WERI-Rb-1 (cell line): ENCODE results near the gene ZNF407.
A peak's percentile ranks its signal among the peaks of the same experiment; 100 is the strongest.

Experiments used
- DNase-seq: peaks from one replicate; pipeline ENCODE4 v3.0.0-alpha.2; 2020
- H3K27ac ChIP-seq: fragments of 250-450 bp; sonication (Bioruptor Pico); 2 replicates; pipeline ENCODE4 v1.5.1; 2020; ENCODE audit warnings: mild to moderate bottlenecking, moderate library complexity
- H3K27me3 ChIP-seq: fragments of 250-450 bp; sonication (Bioruptor Pico); 2 replicates; pipeline ENCODE4 v1.5.1; 2021; ENCODE audit warnings: mild to moderate bottlenecking, low read depth, moderate library complexity; ENCODE audit not compliant: insufficient read depth, severe bottlenecking
- H3K36me3 ChIP-seq: fragments of 250-450 bp; sonication (Bioruptor Pico); 2 replicates; pipeline ENCODE4 v1.5.1; 2020; ENCODE audit warnings: mild to moderate bottlenecking, moderate library complexity
- H3K4me3 ChIP-seq: 2 replicates; pipeline ENCODE4 v1.5.1; 2011; ENCODE audit warnings: low read depth, mild to moderate bottlenecking, control low read depth, low read length
- H3K9me3 ChIP-seq: fragments of 250-450 bp; sonication (Bioruptor Pico); 2 replicates; pipeline ENCODE4 v1.5.1; 2021; ENCODE audit warnings: mild to moderate bottlenecking, moderate library complexity; ENCODE audit not compliant: severe bottlenecking
- TF ChIP-seq, protein P1 (sequence below): IDR thresholded peaks from 2 replicates; pipeline ENCODE4 v1.5.1; 2011; ENCODE audit warnings: low read depth, mild to moderate bottlenecking, control low read depth, inconsistent platforms, low read length

Gene ZNF407

DNA sequence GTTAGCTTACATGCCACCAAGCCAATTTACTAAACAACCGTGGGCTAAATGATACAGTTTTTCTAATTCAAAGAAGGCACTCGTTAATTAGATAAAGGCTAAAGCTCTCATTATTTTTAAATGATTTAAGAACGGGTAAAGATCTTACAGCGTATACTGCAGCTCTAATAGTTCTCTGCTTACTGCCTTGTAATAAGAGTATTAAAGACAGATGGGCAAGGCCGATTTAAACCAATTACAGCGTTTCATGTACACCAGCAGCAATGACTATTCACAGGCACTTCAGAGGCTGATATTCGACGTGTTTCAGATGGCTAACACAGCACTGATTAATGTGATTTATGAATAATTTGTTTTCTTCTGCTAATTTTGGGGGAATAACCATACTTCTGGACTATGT is 259.3 kb downstream of the ZNF407 start:
- Histone ChIP-seq H3K27me3 (no peaks in the 10 kb centered on the region), H3K36me3 (no peaks in the 10 kb centered on the region), H3K27ac (peak overlapping the region; percentile 37), H3K4me3 (peak overlapping the region; percentile 32), H3K9me3 (no peaks in the 10 kb centered on the region)
- DNase-seq, result peak; percentile 60
- TF ChIP-seq, protein P1, sequence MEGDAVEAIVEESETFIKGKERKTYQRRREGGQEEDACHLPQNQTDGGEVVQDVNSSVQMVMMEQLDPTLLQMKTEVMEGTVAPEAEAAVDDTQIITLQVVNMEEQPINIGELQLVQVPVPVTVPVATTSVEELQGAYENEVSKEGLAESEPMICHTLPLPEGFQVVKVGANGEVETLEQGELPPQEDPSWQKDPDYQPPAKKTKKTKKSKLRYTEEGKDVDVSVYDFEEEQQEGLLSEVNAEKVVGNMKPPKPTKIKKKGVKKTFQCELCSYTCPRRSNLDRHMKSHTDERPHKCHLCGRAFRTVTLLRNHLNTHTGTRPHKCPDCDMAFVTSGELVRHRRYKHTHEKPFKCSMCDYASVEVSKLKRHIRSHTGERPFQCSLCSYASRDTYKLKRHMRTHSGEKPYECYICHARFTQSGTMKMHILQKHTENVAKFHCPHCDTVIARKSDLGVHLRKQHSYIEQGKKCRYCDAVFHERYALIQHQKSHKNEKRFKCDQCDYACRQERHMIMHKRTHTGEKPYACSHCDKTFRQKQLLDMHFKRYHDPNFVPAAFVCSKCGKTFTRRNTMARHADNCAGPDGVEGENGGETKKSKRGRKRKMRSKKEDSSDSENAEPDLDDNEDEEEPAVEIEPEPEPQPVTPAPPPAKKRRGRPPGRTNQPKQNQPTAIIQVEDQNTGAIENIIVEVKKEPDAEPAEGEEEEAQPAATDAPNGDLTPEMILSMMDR, result no peak

DNA sequence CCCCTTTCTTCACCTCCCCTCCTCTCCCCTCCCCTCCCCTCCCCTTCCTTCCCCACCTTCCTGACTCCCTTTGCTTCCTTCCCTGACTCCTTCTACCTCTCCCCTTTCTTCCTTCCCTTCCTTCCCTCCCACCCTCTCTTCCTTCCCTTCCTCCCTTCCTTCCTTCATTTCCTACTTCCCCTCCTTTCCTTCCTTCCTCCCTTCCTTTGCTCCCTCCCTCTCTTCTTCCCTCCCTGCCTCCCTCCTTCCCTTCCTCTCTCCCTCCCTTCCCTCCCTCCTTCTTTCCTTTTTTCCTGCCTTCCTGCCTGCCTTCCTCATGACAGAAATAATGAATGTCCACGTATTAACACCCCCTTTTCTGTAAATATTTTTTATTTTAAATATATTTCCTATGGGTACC is 260.2 kb downstream of the ZNF407 start:
- H3K27ac ChIP-seq, result no peak overlapping the region
- no peaks in the 10 kb centered on the region for H3K27me3 ChIP-seq
- DNase-seq, result no peak
- H3K36me3 ChIP-seq, result no peaks in the 10 kb centered on the region
- H3K4me3 ChIP-seq, result no peak overlapping the region
- TF ChIP-seq, protein P1, result no peak
- no peaks in the 10 kb centered on the region for H3K9me3 ChIP-seq

DNA sequence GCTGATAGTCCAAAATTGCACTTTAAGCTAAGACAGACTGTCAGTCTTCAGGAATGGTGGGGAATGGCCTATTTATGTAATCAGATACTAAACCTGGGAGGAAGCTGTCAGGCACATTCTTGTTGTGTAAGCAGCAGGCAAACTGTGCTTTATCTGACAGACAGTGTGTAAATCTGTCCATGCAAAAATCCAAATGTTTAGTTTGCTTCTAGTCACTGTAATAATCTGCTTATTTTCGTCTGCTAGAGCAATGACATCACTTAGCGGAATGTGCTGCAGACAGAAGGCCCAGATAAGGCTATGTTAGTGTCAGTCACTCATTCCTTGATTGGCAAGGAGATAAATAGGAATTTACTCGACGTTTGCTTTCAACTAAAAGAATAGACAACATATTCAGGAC is 263.5 kb downstream of the ZNF407 start:
- DNase-seq, result peak; percentile 55
- Histone ChIP-seq H3K36me3 (no peaks in the 10 kb centered on the region), H3K4me3 (peak overlapping the region; percentile 6; the same call in 1 of the 2 replicates), H3K9me3 (no peaks in the 10 kb centered on the region), H3K27me3 (no peaks in the 10 kb centered on the region), H3K27ac (no peak overlapping the region)
- TF ChIP-seq, protein P1, result no peak

DNA sequence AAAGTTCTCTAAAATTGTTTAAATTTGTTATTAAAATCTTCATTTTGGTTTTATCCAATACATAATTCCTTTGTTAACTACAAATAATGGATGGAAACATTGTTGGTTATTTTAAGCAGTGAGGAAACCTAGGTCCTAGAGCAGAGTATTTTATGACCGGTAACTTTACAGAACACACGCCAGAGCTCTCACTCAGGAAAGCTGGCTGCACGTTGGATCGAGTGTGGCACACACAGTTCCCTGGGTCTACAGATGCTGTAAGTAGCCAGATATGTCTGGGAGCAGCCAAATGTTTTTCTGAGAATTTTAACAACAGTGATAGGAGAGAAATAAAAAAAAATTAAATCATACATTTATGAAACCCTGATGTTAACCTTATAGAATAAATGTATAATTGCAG is 264.4 kb downstream of the ZNF407 start:
- H3K9me3 ChIP-seq, result no peaks in the 10 kb centered on the region
- H3K27ac ChIP-seq, result no peak overlapping the region
- TF ChIP-seq, protein P1, result no peak
- H3K4me3 ChIP-seq, result no peak overlapping the region
- H3K27me3 ChIP-seq, result no peaks in the 10 kb centered on the region
- no peaks in the 10 kb centered on the region for H3K36me3 ChIP-seq
- no peak for DNase-seq

DNA sequence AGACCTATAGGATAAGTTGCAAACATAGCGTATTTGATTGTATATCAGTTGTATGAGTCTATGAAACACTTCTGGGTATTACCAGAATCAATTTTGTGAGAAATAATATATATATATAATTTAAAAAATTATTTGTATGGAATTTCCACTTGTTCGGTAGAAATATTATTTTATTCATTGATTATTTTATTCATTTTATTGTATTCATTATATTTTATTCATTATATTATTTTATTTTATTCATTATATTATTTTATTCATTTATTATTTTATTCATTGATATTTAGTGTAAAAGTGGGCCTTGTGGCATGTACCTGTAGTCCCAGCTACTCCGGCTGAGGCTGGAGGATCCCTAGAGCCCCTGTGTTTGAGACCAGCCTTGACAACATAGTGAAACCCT is 268.9 kb downstream of the ZNF407 start:
- TF ChIP-seq, protein P1, result no peak
- DNase-seq, result no peak
- Histone ChIP-seq H3K4me3 (no peak overlapping the region), H3K27ac (no peak overlapping the region), H3K9me3 (no peaks in the 10 kb centered on the region), H3K36me3 (no peaks in the 10 kb centered on the region), H3K27me3 (no peaks in the 10 kb centered on the region)

DNA sequence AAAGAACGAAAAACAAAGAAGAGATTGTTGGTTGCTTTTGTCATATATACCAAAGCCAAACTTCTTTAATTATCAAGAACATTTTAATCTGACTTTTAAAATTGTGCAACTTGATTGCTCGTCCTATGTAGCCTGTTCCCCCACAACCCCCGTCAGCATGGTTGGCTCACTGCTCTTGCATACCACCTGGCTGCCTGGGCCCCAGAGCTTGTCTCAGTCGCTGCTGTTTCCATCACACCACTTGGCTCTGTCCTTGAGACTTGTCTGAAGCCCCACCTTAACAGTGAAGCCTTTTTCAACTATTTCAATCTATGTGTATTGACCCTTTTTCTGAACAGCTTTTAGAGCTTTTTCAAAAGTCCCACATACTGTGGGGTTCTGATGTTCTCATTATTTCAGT is 270.8 kb downstream of the ZNF407 start:
- no peak overlapping the region for H3K4me3 ChIP-seq
- TF ChIP-seq, protein P1, result no peak
- no peak for DNase-seq
- no peaks in the 10 kb centered on the region for H3K9me3 ChIP-seq
- no peaks in the 10 kb centered on the region for H3K27me3 ChIP-seq
- H3K27ac ChIP-seq, result no peak overlapping the region
- no peaks in the 10 kb centered on the region for H3K36me3 ChIP-seq
